Sciatic nerve (tissue), 2 donors: ENCODE data around the gene ABCA2. TPM values are rescaled to one million over a fixed set of nuclear protein-coding genes. Genes with fewer than 3 reads are reported as not detected.

Experiments used
- ATAC-seq: fragments of 200-7000 bp; cut with Tn5 transposase; one replicate; pipeline ENCODE4 v1.9.1; 2020; ENCODE audit warnings: mild to moderate bottlenecking, moderate library complexity
- DNase-seq: peaks from one replicate; pipeline ENCODE4 v3.0.0-alpha.2; 2020; ENCODE audit warnings: low spot score
- intact Hi-C: fragments of 100-400 bp; cut with DNase I; formaldehyde crosslinking; loops from one replicate; pipeline ENCODE4 v1.14.2; 2022
- total RNA-seq: library from RNA; stranded (reverse); fragmentation: NEBNext Ultra II Directional; extraction: Animal tissue kit (Norgen Biotek cat#: 25700); gene quantifications from one replicate; pipeline ENCODE4 v1.2.1, GENCODE V29; 2021
- donor health status: DM: no; HTN: no; CAD: no.
- donor health status: DM: no; HTN: no; CAD: no.

ABCA2 gene
- total RNA-seq, 1 donor from 2014 or later = 298 TPM

DNA sequence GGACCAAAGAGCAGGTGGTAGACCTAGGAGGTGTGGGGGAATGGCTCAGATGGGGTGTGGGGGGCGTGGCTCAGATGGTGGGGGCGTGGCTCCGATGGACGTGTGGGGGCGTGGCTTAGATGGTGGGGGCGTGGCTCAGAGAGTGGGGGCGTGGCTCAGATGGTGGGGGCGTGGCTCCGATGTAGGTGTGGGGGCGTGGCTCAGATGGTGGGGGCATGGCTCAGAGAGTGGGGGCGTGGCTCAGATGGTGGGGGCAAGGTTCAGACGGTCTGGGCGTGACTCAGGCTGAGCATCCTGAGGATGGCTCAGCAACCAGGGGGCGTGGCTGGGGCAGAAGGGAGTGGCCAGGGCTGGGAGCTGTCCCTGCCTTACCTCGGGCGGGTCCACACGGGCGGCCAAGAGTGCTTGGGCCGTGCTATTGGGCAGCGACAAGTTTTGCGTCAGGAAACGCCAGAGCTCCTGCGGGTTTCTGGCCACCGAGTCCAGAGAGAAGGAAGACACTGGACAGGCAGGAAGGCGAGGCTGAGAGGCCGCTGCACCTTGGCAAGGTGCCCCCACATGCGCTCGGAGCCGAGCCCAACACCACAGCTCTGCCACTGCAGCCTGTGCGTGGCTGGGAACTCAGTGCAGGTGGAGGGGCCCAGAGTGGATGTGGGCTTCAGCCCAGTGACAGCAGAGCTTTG, 5.9 kb downstream of the ABCA2 start:
- DNase-seq (peak; percentile 81), ATAC-seq (peak; percentile 58)
- intact Hi-C loops = loop anchor here (10.0 kb wide), 1 partner anchor 177 kb away; the partner anchor contains the start of genes AJM1 and PHPT1

- intact Hi-C loops = loop anchor here (10.0 kb wide), 1 partner anchor 177 kb away; the partner anchor contains the start of genes AJM1 and PHPT1
- DNase-seq (no peak), ATAC-seq (no peak)
Observed at GRCh38 chr9:137021568-137021978, 6.5 kb downstream of the ABCA2 start.

GRCh38 chr9:137020771-137021567, 7.1 kb downstream of the ABCA2 start:
- DNase-seq (no peak), ATAC-seq (no peak)
- intact Hi-C loops = loop anchor here (10.0 kb wide), 1 partner anchor 176 kb away; the partner anchor contains the start of genes AJM1 and PHPT1

DNA sequence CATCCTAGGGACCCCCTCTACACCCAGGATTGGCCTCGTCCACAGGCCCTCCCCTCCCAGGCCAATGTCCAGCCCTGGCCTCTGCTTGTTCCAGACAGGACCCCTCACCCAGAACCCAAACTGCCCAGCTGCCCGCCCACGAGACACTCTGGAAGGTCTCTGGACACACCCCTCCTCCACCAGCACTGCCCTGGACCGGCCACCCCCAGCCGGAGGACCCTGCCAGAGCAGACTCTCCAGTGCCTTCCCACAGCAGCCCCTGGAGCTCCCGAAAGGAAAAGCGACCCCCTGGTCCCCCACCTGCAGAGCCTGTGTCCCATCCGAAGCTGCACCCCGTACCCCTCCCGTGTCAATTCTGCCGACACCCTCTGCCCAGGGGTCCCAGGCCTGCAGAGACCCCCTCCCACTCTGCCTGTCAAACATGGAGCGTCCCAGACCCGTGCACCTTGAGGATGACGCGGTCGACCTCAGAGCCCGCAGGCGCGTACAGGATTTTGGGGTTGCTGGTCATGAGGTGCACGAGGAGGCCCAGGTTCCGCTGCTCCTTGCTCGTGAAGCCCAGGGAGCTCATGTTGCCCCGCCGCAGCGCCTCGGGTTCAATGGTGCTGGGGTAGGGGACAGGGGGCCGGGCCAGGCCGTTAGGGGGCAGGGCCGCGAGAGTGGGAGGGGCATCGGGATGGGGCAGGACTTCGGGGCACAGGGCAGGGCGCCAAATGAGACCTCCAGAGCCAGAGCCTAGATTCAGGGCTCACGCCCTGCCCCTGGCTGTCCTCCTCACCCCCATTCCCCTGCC, 8.0 kb downstream of the ABCA2 start:
- no peak for DNase-seq
- intact Hi-C loops = loop anchor here (10.0 kb wide), 1 partner anchor 175 kb away; the partner anchor contains the start of genes AJM1 and PHPT1
- no peak for ATAC-seq

GRCh38 chr9:137018761-137019559, 9.1 kb downstream of the ABCA2 start:
- DNase-seq = no peak
- intact Hi-C loops = no loop called here
- no peak for ATAC-seq

DNA sequence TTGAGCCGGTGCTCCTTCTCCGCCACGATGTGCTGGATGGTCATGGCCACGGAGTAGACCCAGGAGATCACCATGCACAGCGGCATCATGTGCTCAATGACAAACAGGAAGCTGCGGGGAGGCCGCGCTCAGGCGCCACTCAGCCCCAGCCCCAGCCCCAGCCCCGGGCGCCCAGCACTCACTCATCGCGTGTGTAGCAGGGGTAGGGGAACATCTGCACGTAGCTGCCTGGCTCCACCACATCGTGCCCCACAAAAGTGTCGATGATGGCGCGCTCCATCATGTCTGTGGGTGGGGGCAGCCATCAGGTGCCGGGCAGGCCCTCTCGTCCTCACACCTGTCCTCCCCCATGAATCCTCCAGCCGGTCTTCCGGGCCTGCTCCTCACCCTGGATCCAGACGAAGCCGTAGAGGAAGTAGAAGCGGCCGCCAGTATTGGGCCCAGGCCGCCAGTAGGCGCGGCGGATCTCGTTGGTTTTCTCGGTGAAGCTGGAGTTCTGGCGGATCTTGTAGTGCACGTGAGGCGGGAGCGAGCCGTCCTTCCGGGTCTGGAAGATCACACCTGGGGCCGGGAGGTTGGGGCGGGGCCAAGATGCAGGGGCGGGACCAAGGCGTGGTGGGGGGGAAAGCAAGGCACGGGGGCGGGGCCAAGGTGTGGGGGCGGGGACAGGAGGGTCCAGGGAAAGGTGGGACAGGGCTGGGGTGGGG, 10.1 kb downstream of the ABCA2 start:
- intact Hi-C loops = no loop called here
- ATAC-seq (no peak), DNase-seq (no peak)

DNA sequence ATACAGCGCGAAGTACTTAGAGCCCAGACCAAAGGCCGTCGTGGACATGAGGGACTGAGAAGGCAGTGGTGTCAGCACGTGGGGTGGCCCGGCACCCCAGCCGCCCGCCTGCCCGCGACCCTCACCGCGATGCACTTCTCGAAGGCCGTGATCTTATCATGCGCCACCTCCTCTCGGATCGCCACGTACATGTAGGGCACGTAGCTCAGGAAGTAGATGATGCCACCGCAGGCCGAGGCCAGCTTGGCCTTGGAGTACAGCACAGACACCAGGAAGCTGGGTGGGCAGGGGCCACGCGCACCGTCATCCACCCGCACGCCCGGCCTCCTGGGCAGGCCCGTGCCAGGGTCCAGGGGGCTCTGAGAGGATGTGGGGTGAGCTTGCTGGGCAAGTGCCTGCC, 11.0 kb downstream of the ABCA2 start:
- DNase-seq (no peak), ATAC-seq (no peak)
- intact Hi-C loops = no loop called here

- no peak for ATAC-seq
- intact Hi-C loops = no loop called here
- no peak for DNase-seq
Observed at GRCh38 chr9:137016436-137016835, 11.6 kb downstream of the ABCA2 start.

DNA sequence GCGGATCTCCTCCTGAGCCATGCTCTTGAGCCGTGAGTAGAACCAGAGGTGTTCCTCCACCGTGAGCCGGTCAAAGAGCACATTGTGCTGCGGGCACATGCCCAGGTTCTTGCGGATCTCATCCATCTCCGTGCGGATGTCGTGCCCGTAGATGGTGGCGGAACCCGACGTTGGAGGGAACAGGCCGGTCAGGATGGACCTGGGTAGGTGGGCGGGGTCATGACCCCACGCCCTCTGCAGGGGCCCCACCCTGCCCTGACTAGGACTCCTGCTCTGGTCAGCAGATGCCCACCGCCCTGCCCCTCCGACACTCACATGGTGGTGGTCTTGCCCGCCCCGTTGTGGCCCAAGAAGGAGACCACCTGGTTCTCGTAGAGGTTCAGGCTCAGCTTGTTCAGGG, 12.1 kb downstream of the ABCA2 start:
- intact Hi-C loops = no loop called here
- no peak for ATAC-seq

GRCh38 chr9:137015540-137015930, 12.5 kb downstream of the ABCA2 start:
- ATAC-seq (no peak), DNase-seq (no peak)
- intact Hi-C loops = no loop called here

More for the DNA sequence above, 12.1 kb downstream of the ABCA2 start:
- no peak for DNase-seq

DNA sequence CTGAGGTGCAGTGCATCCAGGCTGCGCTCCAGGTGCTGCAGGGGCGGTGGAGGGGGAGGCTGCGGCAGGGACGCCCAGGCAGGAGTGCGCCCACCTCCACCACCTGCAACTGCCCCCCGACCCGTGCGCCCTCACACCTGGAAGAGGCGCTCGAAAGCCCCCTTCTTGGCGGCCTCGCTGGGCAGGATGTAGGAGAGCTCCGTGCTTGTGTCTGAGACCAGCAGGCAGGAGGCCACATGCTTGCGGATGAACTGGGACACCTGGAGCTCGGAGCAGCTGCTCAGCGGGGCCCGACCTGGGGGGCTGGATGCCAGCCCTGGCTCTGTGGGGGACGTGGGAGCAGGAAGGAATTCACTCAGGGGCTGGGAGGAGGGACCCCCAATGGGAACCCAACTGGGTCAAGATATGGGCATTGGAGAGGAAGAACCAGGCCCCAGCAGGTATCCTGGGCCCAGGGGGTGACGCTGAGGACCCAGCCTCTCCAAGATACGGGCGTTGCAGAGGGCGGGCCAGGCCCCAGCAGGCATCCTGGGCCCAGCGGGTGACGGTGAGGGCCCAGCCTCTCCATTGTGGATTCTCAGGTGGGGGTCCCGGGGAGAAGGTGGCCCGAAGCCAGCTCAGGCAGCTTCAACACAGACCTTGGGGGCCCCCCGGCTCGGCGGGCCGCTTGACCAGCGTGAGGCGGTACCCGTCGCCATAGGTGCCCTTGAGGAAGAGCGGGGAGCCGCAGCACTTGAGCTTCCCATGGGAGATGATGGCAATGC, 13.1 kb downstream of the ABCA2 start:
- ATAC-seq (no peak), DNase-seq (no peak)
- intact Hi-C loops = no loop called here

DNA sequence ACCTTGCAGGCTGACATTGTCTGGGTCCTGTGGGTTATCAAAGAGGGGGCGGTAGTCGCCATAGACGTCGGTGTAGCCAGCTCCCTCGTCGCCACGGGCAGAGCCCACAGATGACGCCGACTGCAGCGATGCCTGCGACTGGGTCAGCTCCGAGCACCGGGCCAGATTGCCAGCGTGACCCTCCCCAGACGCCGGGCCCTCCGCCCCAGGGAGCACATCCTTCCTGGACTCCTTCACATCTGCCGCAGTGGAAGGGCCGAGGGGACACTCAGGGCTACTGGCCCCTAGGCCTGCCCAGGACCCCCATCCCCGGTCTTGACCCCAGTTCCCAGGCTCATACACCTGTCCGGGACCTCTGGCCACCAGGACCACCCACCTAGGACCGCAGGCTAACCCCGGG, 13.9 kb downstream of the ABCA2 start:
- ATAC-seq (no peak), DNase-seq (no peak)
- intact Hi-C loops = no loop called here

GRCh38 chr9:137013571-137013940, 14.5 kb downstream of the ABCA2 start:
- DNase-seq = no peak
- no peak for ATAC-seq
- intact Hi-C loops = no loop called here

GRCh38 chr9:137012694-137013570, 15.1 kb downstream of the ABCA2 start:
- ATAC-seq (no peak), DNase-seq (no peak)
- intact Hi-C loops = no loop called here

DNA sequence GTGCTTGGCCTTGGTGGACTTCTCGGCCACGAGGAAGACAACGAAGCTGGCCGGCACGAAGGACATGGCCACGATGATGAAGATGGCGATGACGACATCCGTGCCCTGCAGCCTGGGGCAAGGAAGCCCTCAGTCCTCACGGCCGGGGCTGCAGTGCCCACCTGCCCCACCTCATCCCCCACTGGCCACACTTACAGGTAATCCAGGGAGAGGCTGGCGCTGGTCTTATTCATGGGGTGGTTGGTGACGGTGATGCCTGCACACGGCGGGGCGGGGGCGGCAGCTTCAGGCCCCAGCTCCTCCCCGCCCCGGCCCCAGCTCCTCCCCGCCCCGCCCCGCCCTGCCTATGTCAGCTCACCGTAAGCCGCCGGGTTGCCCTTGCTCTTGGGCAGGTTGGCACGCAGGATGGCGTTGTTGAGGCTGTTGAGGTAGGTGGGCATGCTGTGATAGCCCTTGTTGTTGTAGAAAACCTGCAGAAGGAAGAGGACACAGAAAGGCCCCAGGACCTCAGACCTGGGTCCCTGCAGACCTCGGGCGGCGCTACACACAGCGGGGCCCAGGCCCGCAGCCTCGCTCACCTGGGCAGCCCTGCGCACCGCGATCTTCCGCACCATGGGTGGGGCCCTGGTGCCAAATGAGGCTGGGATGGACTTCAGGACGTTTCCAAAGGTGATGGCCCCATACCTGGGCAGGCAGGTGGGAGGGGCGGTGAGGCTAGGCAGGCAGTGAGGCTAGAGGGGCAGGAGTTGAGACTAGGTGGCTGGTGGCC, 15.9 kb downstream of the ABCA2 start:
- ATAC-seq = no peak
- intact Hi-C loops = no loop called here
- no peak for DNase-seq

DNA sequence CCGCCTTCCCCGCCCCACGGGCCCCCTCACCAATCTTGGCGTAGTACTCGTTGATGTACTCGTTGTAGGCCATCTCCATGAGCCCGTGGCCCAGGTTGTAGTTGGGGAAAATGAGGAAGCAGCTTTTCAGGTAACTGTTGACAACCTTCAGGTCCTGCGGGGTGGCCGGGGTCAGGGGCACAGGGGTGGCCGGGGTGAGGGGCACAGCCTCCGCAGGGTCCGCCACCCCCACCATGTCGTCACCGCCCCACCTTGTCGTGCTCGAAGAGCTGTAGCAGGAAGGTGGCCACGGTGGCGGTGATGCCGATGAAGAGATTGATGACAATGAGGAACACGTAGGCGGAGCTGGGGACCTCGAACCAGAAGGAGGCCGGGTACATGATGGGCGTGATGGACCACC, 16.9 kb downstream of the ABCA2 start:
- ATAC-seq = no peak
- intact Hi-C loops = no loop called here
- DNase-seq = no peak
